CD4-positive, alpha-beta T cell treated with Interleukin-6 for 4 hours (primary cell): ENCODE measurements around the gene ANKRD6.
A peak's percentile ranks its signal among the peaks of the same experiment; 100 is the strongest.
"Not testable (repeated sequence)": the region's sequence is repeated elsewhere in the genome, so short reads cannot be mapped to it uniquely, and the experiment has no call there.

Source experiments
- DNase-seq: peaks from one replicate; pipeline ENCODE4 v3.0.0-alpha.2; 2020; ENCODE audit warnings: mixed read lengths

Gene ANKRD6

DNA sequence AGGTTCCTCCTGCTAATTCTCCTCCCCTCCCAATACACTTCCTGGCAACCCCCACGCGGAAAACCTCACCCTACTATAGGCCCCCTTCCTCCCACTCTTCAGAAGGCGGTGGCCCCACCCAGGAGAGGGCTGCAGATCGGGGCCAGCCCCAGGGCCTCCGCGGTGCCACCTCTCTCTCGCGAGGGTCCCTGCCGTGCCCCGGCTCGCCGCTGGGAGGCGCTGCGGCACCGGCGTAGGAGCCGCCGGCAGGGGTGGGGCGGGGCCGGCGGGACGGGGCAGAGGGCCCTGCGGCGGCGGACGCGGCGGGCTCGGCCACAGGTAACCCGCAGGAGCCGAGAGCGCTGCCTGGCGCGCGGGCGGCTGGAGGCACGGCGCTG lies at the start of gene ANKRD6:
Gene ANKRD6, plus strand, starts transcription at position 278 of the 377 bp plus-strand sequence. CDS start 133,825 bp downstream, outside the sequence.
- DNase-seq = peak; percentile 84

DNA sequence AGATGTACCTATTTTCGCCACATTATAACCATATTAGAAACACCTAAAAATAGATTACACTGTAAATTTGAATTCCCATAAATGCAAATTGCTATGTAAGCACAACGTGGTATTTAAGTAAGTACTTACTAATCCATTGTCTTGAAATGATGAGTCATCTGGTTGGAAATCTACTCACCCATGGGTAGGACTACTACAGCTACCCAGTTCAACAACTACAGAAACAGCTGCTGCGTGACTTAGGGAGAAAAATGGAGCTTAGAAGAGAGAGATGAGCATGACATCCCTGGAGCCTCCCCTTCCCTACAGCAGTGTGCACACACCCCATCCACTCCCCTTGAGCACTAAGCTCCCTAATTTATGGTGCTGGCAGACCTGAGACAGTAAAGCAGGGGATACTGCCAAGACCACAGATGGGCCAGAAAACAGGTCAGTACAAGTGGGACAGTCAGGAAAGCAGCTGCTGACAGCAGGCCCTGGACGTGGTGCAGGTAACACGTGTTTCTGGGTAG lies 47.7 kb upstream of the ANKRD6 start:
- DNase-seq = no peak

DNA sequence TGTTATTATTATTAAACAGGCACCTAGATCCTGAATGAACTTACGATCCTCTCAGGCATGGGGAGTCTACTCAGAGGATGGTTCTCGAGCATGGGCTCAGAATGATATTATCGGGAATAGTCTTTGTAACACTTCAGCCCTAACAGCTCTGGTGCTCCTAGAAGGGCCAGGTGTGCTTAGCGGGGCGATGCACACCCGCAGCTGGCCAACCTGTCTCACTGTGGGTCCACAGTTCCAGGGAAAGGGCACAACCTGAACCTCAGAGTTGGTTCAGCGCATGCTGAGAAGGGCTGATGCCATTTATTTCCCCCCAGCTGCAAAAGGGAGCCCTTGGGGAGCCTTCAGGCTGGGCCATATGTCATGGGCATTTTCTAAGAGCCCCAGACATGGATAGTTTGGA lies 47.1 kb upstream of the ANKRD6 start:
- no peak for DNase-seq

DNA sequence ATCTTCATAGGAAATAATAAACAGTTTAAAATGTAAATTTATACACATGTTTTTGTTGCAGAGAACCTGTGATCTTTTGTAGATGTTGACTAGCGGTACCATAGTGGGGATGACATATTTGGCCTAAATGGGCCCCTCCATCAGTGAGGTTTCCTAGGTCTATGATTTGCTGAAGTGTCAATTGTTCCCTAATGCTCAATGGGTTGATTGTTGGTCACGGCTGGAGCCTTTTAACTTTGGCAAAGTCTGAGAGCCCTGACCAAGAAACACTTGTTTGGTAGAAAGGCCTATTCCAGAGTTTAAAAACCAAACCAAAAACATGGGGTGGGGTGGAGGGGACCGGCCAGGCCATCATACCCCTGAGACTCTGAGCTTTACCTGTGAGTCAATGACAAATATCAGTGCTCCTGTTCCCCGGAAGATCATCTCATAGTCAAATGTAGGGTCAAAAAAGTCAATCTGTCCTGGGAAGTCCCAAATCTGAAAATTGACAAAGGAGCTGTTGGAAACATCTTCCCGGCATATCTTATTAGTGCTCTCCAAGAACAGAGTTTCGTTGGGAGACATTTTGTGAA lies 45.9 kb upstream of the ANKRD6 start:
- DNase-seq = no peak

DNA sequence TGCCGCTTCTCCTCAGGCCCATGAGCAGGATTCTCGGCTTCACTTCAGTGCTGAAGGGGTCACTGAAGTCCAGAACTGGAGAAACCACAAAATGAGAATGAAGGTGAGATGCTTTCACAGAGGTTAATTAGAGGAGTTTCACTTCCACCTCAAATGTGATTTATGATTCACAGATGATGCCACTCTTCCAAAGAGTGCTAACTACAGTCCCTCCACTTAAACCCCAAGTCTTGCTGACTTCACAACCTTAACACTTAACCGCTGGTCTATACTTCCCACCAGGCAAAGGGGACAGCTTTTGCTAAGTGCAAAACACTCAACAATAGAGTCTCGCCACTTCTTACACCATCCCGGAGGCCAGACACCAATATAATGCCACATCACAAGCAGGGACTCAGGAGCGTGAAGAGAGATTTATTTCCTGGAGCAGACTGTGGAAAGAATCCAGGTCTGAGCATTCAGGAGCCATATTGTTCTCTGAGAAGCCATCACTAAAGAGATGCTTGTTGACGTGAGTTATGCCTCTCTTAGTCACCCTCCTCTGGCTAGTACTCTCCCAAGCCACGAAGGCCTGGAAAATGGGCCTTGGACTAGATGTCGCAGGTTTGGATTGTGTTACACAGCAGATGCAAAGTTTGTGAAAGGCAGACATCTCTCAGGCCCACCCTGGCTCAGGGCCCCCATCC lies 45.3 kb upstream of the ANKRD6 start:
- DNase-seq = no peak

DNA sequence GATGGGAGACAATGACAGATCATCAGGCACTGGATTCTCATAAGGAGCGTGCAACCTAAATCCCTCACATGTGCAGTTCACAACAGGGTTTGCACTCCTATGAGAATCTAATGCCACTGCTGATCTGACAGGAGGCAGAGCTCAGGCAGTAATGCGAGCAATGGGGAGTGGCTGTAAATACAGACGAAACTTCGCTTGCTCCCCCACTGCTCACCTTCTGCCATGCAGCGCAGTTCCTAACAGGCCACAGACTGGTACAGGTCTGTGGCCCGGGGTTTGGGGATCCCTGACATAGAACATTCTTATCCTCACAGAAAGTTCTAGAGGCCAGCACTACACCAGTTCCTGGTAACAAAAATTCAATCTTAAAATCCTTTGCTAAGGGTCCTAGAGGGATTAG lies 44.1 kb upstream of the ANKRD6 start:
- no peak for DNase-seq

DNA sequence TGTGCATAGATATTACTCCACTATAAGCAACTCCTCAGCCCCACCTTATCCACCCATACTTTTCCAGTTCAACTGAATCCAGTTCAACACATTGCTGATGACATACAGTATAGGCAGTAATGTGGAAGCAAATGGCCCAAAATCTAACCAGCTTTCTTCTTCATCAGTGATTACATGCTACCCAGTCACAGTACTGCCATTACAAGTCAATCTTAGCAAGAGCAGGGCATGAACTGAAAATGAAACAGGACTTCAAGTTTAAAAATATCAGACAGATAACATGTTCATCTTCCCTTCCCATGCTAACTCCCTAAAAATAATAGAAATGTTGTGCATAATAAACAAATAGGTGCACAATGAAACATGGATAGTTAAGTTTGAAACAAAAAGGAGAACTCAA lies 40.1 kb upstream of the ANKRD6 start:
- no peak for DNase-seq

DNA sequence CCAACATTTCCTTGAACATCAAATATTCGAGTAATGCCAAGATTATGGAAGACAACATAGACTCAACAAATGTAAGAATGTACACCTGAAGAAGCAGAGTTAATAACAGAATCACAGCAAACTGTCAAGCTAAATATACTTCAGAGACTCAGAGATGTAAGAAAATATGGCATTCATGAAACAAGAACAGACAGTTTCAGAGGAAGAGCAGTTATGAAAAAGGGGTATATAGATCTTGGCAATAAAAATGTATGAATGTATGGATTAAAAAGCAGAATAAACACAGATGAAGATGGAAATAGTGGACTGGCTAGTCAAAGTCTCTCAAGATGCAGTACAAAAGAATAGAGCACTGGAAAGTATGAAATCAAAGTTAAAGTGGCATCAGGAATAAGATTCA lies 39.3 kb upstream of the ANKRD6 start:
- DNase-seq = no peak

DNA sequence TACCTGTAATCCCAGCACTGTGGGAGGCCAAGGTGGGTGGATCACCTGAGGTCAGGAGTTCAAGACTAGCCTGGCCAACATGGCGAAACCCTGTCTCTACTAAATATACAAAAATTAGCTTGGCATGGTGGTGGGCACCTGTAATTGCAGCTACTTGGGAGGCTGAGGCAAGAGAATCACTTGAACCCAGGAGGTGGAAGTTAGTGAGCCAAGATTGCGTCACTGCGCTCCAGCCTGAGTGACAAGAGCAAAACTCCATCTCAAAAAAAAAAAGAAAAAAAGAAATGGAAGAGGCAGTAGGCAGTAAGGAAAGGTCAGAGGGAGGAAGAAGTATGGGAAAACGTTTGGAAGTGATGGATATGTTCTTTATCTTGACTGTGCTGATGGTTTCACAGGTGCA lies 35.1 kb upstream of the ANKRD6 start:
- DNase-seq = not testable (repeated sequence)

DNA sequence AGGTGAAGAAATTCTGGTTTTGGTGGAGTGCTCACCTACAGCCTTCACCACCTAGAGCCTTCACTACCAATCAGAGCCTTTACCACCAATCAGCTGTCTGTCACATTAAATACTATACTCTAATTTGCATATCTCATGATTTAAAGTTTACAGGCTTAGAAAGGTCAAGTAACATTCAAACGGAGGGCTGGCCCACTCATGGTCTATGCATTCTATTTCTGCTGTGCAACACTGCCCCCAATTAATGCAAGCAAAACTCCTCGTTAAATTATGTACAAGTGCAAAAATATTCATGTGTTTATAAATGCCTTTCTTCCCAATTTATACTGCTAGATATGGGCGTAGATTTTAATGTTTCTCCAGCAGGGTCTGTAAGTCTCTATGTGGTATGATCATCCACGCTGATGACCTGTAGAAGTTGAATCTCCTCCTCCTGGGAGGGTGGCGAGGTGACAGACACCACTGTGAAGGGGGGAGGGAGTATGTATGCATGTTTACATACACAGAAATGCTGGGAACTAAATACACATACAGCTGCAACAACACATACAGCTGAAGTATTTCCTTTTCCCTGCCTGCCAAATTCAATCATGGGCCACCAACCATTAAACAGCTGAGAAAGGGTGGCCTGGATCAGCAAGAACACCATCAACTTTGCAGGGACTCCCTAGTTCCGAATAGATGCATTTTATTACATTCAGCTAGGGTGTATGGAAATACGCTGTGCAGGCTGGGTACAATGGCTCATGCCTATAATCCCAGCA lies 34.0 kb upstream of the ANKRD6 start:
- no peak for DNase-seq

DNA sequence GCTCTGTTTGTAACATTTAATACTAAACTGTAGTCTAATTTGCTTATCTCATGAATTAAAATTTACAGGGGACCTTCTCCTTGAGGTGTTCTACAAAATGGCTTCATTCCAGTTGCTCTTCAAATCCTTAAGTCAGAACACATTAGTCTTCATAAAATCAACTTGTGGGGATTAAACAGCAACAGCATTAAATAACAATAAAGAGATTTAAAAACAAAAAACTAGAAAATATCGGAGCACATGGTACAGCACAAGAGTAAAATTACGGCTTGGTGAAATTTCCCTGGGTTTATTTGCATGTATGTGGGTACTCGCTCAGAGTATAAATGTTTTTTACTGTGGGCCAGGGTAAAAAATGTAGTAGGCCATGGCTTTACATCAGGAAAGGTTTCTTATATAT lies 32.9 kb upstream of the ANKRD6 start:
- DNase-seq = no peak

DNA sequence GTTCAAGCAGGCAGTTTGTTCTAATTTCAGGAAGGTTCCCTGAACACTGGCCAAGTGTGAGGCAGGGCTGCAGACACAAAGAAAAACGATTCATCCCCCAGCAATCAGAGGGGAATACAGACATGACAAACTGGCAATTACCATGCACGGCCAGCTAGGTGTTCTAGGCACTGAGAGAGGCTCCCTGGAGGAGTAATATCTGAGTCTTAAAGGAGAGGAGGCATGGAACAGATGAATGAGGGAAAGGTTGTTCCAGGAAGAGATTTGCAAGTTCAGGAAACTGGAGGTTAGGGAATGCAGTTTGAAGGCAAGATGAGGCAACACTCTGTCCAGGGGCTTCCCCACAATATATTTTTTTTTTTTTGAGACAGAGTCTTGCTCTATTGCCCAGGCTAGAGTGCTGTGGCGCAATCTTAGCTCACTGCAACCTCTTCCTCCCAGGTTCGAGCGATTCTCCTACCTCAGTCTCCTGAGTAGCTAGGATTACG lies 32.0 kb upstream of the ANKRD6 start:
- DNase-seq = no peak

DNA sequence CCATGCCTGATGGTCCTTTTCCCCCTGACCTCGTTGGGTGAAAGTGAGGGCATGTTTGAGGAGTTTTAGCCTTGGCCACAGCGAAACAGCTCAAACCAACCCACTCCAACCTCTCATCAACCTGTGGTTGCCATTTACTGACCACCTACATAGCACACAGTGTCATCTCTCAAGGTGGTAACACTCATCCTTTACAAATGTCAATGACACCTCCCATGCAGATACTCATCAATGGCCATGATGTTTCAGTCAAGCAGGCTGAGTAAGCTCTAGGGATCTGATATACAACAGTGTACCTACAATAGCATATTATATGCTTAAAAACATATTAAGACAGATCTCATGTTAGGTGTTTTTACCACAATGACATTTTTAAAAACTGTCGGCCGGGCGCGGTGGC lies 30.2 kb upstream of the ANKRD6 start:
- DNase-seq = no peak

DNA sequence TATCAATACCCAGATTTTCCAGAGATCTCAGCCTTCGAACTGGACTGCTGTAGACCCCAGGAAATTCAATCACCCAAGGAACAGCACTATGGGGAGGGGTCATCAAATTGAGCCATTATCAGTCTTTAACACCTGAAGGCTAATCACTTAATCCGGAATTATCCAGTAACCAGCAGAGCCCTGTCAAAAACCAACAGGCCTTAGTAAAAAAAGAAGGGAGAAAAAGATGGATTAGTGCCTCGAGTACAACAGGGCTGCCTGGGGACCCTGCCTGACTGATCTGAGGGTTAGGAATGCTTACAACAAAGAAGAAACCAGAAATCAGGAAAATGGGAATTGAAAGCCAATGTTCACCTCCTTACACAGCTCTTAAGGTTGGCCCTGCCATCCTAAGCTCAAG lies 28.4 kb upstream of the ANKRD6 start:
- DNase-seq = no peak

DNA sequence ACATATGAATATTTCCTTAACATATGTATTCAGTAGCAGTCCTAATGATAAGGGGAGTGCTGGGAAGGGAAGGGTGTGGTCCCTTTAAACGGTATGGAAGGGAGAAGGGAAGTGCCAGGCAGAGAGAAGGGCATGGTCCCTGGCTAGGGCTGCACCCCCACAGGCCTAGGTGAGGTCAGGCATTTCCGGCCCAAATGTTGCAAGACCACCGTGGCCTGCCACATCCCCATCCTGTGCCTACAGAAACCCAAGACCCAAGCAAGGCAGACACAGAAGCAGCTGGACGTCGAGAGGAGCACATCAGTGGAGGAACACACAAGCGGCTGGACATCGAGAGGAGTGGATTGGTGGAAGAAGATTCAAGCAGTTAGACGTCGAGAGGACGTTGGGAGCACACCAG lies 26.8 kb upstream of the ANKRD6 start:
- no peak for DNase-seq

DNA sequence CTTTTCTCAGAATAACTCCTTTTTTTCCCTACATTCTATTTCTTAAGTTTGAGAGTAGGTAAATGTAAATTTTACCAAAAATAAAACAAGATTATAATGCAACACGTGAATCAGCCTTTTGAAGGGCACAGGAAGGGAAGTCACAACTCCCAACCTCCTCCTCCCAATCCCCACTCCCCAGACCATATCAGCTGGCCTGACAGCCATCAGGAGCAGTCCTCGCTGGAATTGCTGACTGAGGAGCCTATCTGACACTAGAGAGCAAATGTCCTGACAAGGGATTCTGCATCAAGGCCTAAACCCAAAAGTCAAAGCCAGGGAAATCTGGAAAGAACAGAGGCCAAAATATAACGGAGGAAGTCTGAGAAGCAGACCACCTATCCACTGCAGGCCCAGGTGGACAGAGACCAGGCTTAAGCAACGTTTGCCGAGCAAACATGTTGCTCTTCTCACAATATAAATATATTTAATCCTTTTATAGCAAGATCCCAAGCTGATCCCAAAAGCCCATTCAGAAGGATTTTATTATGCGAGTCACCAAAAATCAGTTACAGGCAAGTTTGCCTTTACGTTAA lies 23.4 kb upstream of the ANKRD6 start:
- no peak for DNase-seq

DNA sequence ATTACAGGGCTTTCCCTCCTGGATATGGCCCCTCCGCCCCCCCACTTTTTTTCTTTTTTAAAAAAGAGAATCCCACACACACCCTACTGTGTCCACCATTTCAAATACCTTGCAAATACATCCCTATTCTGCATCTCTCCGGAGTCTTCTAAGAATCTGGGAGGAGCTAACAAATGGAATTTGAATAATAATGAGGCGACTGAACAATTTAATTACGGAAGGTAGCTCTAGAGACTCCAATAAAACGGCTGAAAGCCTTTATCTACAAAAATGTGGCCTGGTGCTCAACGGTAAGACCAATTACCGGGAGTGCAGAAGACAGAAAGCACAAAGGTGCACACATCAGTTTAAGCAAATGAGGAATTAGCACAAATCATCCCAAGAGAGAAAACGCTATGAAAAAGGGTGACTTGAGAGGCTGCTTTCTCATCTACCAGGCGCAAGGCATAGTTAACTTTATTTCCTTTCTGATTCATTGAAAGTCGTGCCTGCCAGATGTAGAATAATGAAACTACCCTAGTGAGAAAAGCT lies 22.7 kb upstream of the ANKRD6 start:
- DNase-seq = no peak

DNA sequence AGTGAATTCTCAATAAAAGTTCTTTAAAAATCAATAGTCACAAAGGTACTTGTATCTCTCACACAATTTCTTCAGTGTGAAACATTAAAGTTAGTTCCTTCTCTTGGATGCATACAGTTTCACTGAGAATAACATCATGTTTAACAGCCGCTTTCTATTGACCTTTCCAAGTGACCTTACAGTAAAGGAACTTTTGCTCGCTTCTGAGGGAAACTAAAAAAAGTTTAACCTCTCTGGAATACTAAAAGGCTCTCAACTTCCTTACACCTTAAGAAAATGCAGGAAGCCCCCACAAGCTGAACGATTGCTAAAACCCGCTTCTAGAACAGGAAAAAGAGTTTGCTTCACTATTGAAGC lies 22.2 kb upstream of the ANKRD6 start:
- DNase-seq = no peak

DNA sequence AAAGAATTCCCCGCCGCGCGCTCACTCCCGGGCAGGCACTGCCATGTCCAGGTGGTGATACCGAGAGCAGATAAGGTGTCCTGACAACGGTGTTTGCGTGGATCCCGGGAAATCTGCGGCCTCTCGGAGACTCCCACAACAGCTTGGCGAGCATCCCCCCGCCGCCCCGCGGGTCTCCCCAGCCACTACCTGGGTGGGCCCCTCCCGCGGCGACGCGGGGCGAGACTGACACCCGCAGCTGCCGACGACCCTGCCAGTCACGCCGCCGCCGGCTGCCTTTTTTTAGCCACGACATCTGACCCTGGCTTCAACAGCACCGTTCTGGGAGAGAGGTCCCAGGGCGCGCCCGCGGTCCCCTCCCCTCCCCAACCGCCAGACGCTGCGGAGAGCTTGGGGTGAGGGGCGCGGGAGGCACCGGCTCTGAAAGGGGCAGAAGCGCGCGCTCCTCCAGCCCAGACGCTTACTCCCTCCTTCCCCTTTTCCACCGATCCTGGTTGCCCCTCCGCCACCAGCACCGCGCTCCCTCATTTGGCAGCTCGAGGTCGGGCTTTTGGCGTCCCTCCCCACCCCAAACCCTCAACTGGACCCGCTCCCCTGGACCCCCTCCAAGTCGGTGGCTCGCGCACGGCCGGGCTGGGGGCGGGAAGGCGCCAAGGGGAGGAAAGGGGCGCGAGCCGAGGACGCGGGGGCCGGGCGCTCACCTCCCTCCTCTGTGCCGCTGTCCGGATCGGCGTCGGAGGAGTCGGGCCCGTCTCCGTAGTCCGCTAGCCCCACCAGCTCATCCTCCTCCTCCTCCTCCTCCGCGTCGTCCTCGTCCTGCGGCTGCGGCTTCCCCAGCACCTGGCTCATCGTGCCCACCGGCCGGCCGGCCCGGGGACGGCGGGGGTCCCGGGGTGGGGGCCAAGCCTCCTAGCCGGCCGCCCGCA lies 21.5 kb upstream of the ANKRD6 start:
- peak; percentile 35 for DNase-seq

DNA sequence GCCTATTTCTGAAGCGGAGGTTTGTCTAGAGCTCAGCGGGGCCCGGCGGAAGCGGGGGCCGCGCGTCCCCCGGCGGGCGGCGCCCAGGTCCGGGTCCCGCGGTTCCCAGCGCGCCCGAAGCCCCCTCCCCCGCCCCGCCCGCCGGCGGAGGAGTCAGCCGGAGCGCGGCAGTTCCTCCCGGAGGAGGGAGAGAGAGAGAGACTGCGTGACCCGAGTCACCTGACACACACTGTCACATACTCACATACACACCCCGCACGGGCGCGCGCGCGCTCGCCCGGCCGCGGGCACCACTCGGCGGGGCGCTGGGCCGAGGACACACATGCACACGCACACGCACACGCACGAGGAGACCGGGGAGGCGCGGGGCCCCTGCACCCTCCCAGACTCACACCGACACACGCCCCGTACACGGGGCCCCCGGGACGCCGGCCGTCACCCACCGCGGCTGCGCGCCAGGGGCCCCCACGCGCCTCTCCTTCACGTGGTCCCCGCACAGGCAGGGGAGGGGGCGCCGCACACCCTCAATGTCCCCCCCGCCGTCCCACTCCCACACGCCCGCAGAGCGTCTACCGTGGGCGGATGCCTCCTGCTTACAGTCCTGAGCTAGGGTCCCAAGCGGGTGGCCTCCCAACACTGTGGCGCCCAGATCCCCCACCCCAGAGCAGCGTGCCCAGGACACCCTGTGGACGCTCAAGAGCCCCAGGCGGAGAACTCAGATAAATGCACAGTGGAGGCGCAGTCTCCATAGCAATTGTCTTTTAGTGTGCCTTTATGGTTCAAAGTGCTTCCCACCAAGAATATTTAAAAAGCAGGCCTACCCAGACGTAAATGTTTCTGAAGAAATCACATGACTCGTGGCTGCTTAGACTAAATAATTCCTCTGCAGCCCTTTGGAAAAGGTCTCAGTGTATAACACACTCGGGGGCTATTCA lies 20.6 kb upstream of the ANKRD6 start, which contains the start of gene RRAGD:
Gene RRAGD, minus strand, starts transcription at position 203 of the 935 bp plus-strand sequence. CDS start 280 bp downstream, outside the sequence.
- DNase-seq = peak; percentile 72

DNA sequence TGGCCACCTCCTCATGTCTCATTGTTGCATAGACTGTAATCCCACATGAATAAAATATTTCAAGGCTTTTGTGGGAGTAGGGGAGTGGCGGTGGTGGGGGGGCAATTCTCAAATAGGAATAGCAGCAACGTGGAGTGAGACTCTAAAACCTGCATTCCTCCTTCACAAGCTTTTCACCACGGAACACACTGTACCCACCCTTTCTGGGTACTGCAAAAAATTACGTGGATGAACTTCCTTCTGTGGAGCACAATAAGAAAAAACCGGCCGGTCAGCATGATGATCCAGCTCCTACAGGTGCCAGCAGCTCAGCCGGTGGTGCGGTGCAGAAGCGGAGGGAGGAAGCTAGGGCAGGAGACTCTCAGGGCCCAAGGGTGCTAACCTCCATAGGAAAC lies 19.9 kb upstream of the ANKRD6 start:
- DNase-seq = no peak
